GM12878 (cell line): ENCODE results near the gene SLC43A1. TPM values are rescaled to one million over a fixed set of nuclear protein-coding genes. Genes with fewer than 3 reads are reported as not detected.

ENCODE experiments used
- ATAC-seq: fragments of 200-7000 bp; cut with Tn5 transposase; 3 replicates; pipeline ENCODE4 v1.9.1; 2020; ENCODE audit warnings: mild to moderate bottlenecking, moderate library complexity
- BruUV-seq: library from RNA; stranded (reverse); fragments of 400-500 nt; replicated peaks from 2 replicates; lab custom pipeline; 2021; lab: Mats Ljungman, UMichigan
- CTCF ChIA-PET: fragments of 300-600 bp; sonication (Branson Sonifier 250); formaldehyde crosslinking; extraction: SDS; loops from one replicate; lab custom pipeline; 2021; ENCODE audit warnings: inconsistent platforms; lab: Yijun Ruan, JAX
- POLR2A ChIA-PET: fragments of 350-600 bp; formaldehyde crosslinking; extraction: SDS; loops from one replicate; lab custom pipeline; 2021; ENCODE audit warnings: inconsistent platforms; lab: Charles Lee
- RAD21 ChIA-PET: fragments of 300-600 bp; sonication (Branson Sonifier 250); formaldehyde crosslinking; loops from one replicate; lab custom pipeline; 2023; ENCODE audit warnings: antibody characterized with exemption; ENCODE audit not compliant: unreplicated experiment; lab: Charles Lee
- SMC1A ChIA-PET: fragments of 300-600 bp; sonication (Branson Sonifier 250); formaldehyde crosslinking; loops from one replicate; lab custom pipeline; 2023; ENCODE audit not compliant: unreplicated experiment, uncharacterized antibody; lab: Charles Lee
- DNase-seq: peaks from one replicate; pipeline ENCODE4 v3.0.0-alpha.2; 2011; ENCODE audit warnings: low read depth, low spot score
- FAIRE-seq: peaks from 3 replicates; lab custom pipeline; 2011; peaks lifted over from hg19 to GRCh38; lab: Jason Lieb, UNC
- H2AFZ ChIP-seq: 2 replicates; pipeline ENCODE4 v1.6.0; 2011; ENCODE audit warnings: low read depth, low read length, control low read depth; ENCODE audit not compliant: control insufficient read depth
- H3K27ac ChIP-seq: 2 replicates; pipeline ENCODE4 v1.5.1; 2011; ENCODE audit warnings: control low read depth; ENCODE audit not compliant: control insufficient read depth, insufficient read depth
- H3K27me3 ChIP-seq, 2 experiments: replicated peaks in 1 of 2; 2 replicates each; pipeline versions ENCODE4 v1.6.0 to v1.6.1; 2011; ENCODE audit warnings: low read length in 1 of 2; ENCODE audit not compliant: control insufficient read depth in 2 of 2, insufficient read depth in 2 of 2
- H3K36me3 ChIP-seq, 2 experiments: 2 replicates each; pipeline ENCODE4 v1.5.1; 2011; ENCODE audit warnings: low read length in 1 of 2; ENCODE audit not compliant: control insufficient read depth in 2 of 2, insufficient read depth in 2 of 2
- H3K4me1 ChIP-seq: 2 replicates; pipeline ENCODE4 v1.6.1; 2011; ENCODE audit warnings: mild to moderate bottlenecking, low read length, moderate library complexity, mixed read lengths; ENCODE audit not compliant: control insufficient read depth, insufficient read depth
- H3K4me2 ChIP-seq: 2 replicates; pipeline ENCODE4 v1.6.0; 2011; ENCODE audit warnings: control low read depth; ENCODE audit not compliant: control insufficient read depth, insufficient read depth
- H3K4me3 ChIP-seq: fragments of 200-600 bp; sonication (generic); 2 replicates; pipeline ENCODE4 v1.5.1; 2016
- H3K79me2 ChIP-seq: 2 replicates; pipeline ENCODE4 v1.6.0; 2011; ENCODE audit warnings: low read length; ENCODE audit not compliant: control insufficient read depth, insufficient read depth
- H3K9ac ChIP-seq: 2 replicates; pipeline ENCODE4 v1.8.0; 2011; ENCODE audit warnings: low read length, control low read depth, mixed read lengths; ENCODE audit not compliant: control insufficient read depth, insufficient read depth
- H3K9me3 ChIP-seq: replicated peaks from 3 replicates; pipeline ENCODE4 v1.5.1; 2011; ENCODE audit warnings: mild to moderate bottlenecking, low read length; ENCODE audit not compliant: control insufficient read depth, insufficient read depth
- H4K20me1 ChIP-seq: 2 replicates; pipeline ENCODE4 v1.6.0; 2011; ENCODE audit not compliant: control insufficient read depth, insufficient read depth
- BACH1 ChIP-seq: fragments of 450-650 bp; IDR thresholded peaks from 2 replicates; pipeline ENCODE4 v1.6.1; 2017; ENCODE audit warnings: mild to moderate bottlenecking, borderline replicate concordance
- CTCF ChIP-seq, 3 experiments: IDR thresholded peaks in 2 of 3; conservative IDR thresholded peaks in 1 of 3; 2 replicates each; pipeline ENCODE4 v1.5.1; 2011; ENCODE audit warnings: low read depth in 3 of 3, low read length in 3 of 3, mild to moderate bottlenecking in 3 of 3, control low read depth in 2 of 3, moderate library complexity in 2 of 3, inconsistent platforms in 1 of 3, mixed read lengths in 1 of 3; ENCODE audit not compliant: control insufficient read depth in 2 of 3, insufficient read depth in 1 of 3; ENCODE audit errors: extremely low read depth in 1 of 3
- DPF2 ChIP-seq: fragments of 450-650 bp; IDR thresholded peaks from 2 replicates; pipeline ENCODE4 v1.6.1; 2017; ENCODE audit warnings: mild to moderate bottlenecking
- HDGF ChIP-seq: fragments of 450-650 bp; IDR thresholded peaks from 2 replicates; pipeline ENCODE4 v1.6.1; 2016; ENCODE audit warnings: antibody characterized with exemption
- IKZF1 ChIP-seq: fragments of 450-650 bp; conservative IDR thresholded peaks from 2 replicates; pipeline ENCODE4 v1.6.1; 2017; ENCODE audit warnings: antibody characterized with exemption, mild to moderate bottlenecking
- IKZF2 ChIP-seq, 2 experiments: fragments of 450-650 bp; IDR thresholded peaks; 2 replicates each; pipeline ENCODE4 v1.6.1; 2017; ENCODE audit warnings: mild to moderate bottlenecking in 2 of 2, moderate library complexity in 2 of 2
- MEF2B ChIP-seq: fragments of 450-650 bp; IDR thresholded peaks from 2 replicates; pipeline ENCODE4 v1.6.1; 2018; ENCODE audit warnings: mild to moderate bottlenecking, moderate library complexity; ENCODE audit not compliant: partially characterized antibody, poor library complexity, severe bottlenecking
- NBN ChIP-seq: fragments of 450-650 bp; IDR thresholded peaks from 2 replicates; pipeline ENCODE4 v1.6.1; 2016
- NKRF ChIP-seq: fragments of 450-650 bp; conservative IDR thresholded peaks from 2 replicates; pipeline ENCODE4 v1.6.1; 2017; ENCODE audit warnings: mild to moderate bottlenecking, moderate library complexity
- PML ChIP-seq: IDR thresholded peaks from 2 replicates; pipeline ENCODE4 v1.6.1; 2012; ENCODE audit warnings: low read length, inconsistent platforms
- RAD21 ChIP-seq: IDR thresholded peaks from 2 replicates; pipeline ENCODE4 v1.6.1; 2011; ENCODE audit warnings: mild to moderate bottlenecking, low read depth, low read length, moderate library complexity; ENCODE audit not compliant: insufficient read depth
- SMAD5 ChIP-seq: IDR thresholded peaks from 2 replicates; pipeline ENCODE4 v1.6.1; 2016; ENCODE audit warnings: antibody characterized with exemption, low read depth
- SMARCA5 ChIP-seq: fragments of 450-650 bp; IDR thresholded peaks from 2 replicates; pipeline ENCODE4 v1.6.1; 2017; ENCODE audit warnings: mild to moderate bottlenecking
- SPI1 ChIP-seq: IDR thresholded peaks from 2 replicates; pipeline ENCODE4 v1.6.1; 2011; ENCODE audit warnings: low read depth, mild to moderate bottlenecking, low read length, moderate library complexity, borderline replicate concordance; ENCODE audit not compliant: insufficient read depth
- STAT3 ChIP-seq: IDR thresholded peaks from 2 replicates; pipeline ENCODE4 v1.6.1; 2011; ENCODE audit warnings: low read depth, low read length, improper control_type of control experiment
- SUZ12 ChIP-seq: fragments of 200-600 bp; sonication (generic); IDR thresholded peaks from one replicate; pipeline ENCODE4 v1.6.1; 2018; ENCODE audit warnings: antibody characterized with exemption, mild to moderate bottlenecking; ENCODE audit not compliant: unreplicated experiment
- WGBS: methylation state at CpG from one replicate; pipeline ENCODE4 v1.1.6; 2016; ENCODE audit warnings: low lambda C conversion rate; ENCODE audit not compliant: insufficient replicate concordance, insufficient coverage; ENCODE audit errors: missing lambda C conversion rate; 5-methylcytosine and 5-hydroxymethylcytosine counted together
- in situ Hi-C: fragments of 300-500 bp; cut with MboI; formaldehyde crosslinking; loops from 9 replicates; pipeline ENCODE4 v1.14.3; 2018; ENCODE audit warnings: mixed read lengths
- intact Hi-C: fragments of 100-400 bp; cut with micrococcal nuclease; formaldehyde crosslinking; loops from one replicate; pipeline ENCODE4 v1.14.2; 2022; ENCODE audit not compliant: unreplicated experiment
- polyA plus RNA-seq, 11 experiments: library from polyadenylated mRNA; depleted of rRNA in 4 of 11; unstranded in 6 of 11; stranded (reverse) in 5 of 11; fragments of >200 nt; fragmentation: Nextera tagmentation in 4 of 11; fragmentation: Illumina TruSeq in 1 of 11; extraction: Ambion mirVana in 4 of 11; extraction: Trizol in 1 of 11; gene quantifications; 1 replicate in 1 of 11; 2 replicates in 10 of 11; pipeline versions ENCODE4 v1.2.1 to v1.2.3, GENCODE V29; 2011 to 2016; ENCODE audit warnings: inconsistent platforms in 2 of 11, missing spikeins in 2 of 11, low read depth in 1 of 11
- total RNA-seq, 4 experiments: library from RNA; depleted of rRNA in 3 of 4; stranded (reverse); fragments of >200 nt in 3 of 4; fragmentation: Illumina TruSeq in 1 of 4; extraction: Trizol in 1 of 4; gene quantifications; 2 replicates each; pipeline versions ENCODE4 v1.2.1 to v1.2.3, GENCODE V29; 2013 to 2021

SLC43A1 gene
- total and polyA plus RNA-seq, 10 of the 15 experiments (the other 5 are each of a cell fraction or from before 2014, with no cell fraction given), result 1.0 to 17.8 (median 12.6) TPM

- H3K36me3 ChIP-seq, result no peaks in the 10 kb centered on the region
- POLR2A ChIA-PET, result interaction anchor here (0.5 to 1.0 kb wide), 2 partner anchors 39 to 61 kb away, joined by 3 to 4 read pairs; partner anchors contain the start of gene SLC43A1
- intact Hi-C loops, result loop anchor here (2.0 to 5.0 kb wide), 2 partner anchors 50 to 132 kb away; partner anchors contain the start of gene SLC43A3
- peak overlapping the region; percentile 57; the same call in 1 of the 2 replicates for H3K4me3 ChIP-seq
- no peaks in the 10 kb centered on the region for H3K27me3 ChIP-seq
- H3K27ac ChIP-seq, result peak overlapping the region; percentile 55
- FAIRE-seq, result no peak
- 11% methylated on average over 25 of the region's 27 CpGs for WGBS
- H3K79me2 ChIP-seq, result no peaks in the 10 kb centered on the region
- RAD21 ChIA-PET, result interaction anchor here (0.7 to 2.3 kb wide), 4 partner anchors 16 to 131 kb away, joined by 3 to 26 read pairs (median 4); no protein-coding TSS in a partner anchor
- in situ Hi-C loops, result loop anchor here (25.0 kb wide), 1 partner anchor 640 kb away; no protein-coding TSS in a partner anchor
- SMC1A ChIA-PET, result interaction anchor here (0.6 to 7.9 kb wide), 7 partner anchors 17 to 1101 kb away, joined by 3 to 95 read pairs (median 3); partner anchors contain the start of gene SLC43A1
- peak; percentile 78 for ATAC-seq
- no peak for DNase-seq
- H3K4me2 ChIP-seq, result peak overlapping the region; percentile 86
- no peaks in the 10 kb centered on the region for H3K9me3 ChIP-seq
- H4K20me1 ChIP-seq, result no peaks in the 10 kb centered on the region
- H2AFZ ChIP-seq, result peak overlapping the region; percentile 73
- CTCF ChIA-PET, result interaction anchor here (0.7 to 9.4 kb wide), 10 partner anchors 12 to 165 kb away, joined by 3 to 321 read pairs (median 4); partner anchors contain the start of genes RTN4RL2, SLC43A1, TIMM10 and UBE2L6
- H3K4me1 ChIP-seq, result peaks cover 24% of the 10 kb centered on the region
- no TSS peak for BruUV-seq
- TF ChIP-seq BACH1 (no peak), SUZ12 (no peak), STAT3 (no peak), IKZF2 (IDR thresholded peaks at IDR 0.05) (peak; percentile 13 to 44; a peak in 2 of 4 replicates), RAD21 (no peak), NKRF (0 out of 2 replicates have a peak, but pooled peaks have one; percentile 1), IKZF1 (peak; percentile 27; the same call in 1 of the 2 replicates), SMAD5 (no peak), DPF2 (0 out of 2 replicates have a peak, but pooled peaks have one; percentile 7), SMARCA5 (peak; percentile 31; the same call in 1 of the 2 replicates), CTCF (IDR thresholded peaks at IDR 0.05 in 2 of 3, conservative IDR thresholded peaks at IDR 0.05 in 1 of 3; ENCODE audit: control insufficient read depth in 2 of 3, extremely low read depth in 1 of 3, insufficient read depth in 1 of 3, low read depth in 3 of 3, low read length in 3 of 3) (peak; percentile 60 to 71 (median 60)), NBN (0 out of 2 replicates have a peak, but pooled peaks have one; percentile 33), PML (no peak), SPI1 (no peak), MEF2B (peak; percentile 42), HDGF (peak; percentile 77; the same call in 1 of the 2 replicates)
- H3K9ac ChIP-seq, result peak overlapping the region; percentile 64; the same call in 1 of the 2 replicates
Measured at GRCh38 chr11:57476757-57477506, 38.6 kb downstream of the SLC43A1 start.
